NCI-H1417 (cell line): ENCODE data around the gene MRPS27.
A peak's percentile ranks its signal among the peaks of the same experiment; 100 is the strongest.

Experiments used
- DNase-seq, 3 experiments: peaks; one replicate each; lab custom pipeline; 2025; lab: John Stamatoyannopoulos, UW

Gene MRPS27

GRCh38 chr5:72231991-72232703 lies 87.9 kb downstream of the MRPS27 start:
- no peak for DNase-seq

DNA sequence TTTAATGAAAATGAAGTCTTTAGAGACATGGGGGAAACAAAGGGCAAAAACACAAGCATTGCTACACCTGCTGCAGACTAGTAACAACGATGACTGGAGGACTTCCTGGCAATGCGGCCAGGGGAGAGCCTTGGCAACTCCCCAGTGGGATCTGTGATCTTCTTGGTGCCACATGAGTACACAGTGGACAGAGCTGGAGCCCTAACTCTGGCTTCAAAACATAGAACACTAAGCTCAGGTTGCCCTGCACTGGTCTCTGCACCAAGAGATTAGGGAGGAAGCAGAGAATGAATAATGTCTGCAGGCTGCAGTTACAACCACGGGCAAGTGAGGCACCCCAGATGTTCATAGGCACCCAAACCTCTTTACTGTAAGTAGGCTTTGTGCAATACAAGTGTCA lies 91.1 kb downstream of the MRPS27 start:
- DNase-seq, result no peak

DNA sequence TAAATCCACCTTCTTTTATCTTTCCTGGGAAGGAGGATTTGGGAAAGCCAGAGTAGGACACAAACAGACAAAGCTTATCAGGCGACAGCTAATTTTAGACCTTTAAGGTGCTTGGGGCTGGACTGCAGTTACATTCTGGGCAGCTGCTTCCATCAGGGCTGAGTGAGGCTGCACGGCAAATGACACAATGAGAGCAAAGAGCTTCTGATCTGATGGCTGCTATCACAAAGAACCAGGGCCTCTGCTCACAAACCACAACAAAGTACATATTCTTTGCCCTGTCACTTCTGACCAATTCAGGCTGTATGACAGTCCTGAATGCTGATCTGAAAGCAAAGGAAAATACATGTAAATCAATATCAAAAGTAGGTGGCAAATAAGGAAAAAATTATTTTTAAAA lies 93.1 kb downstream of the MRPS27 start:
- no peak for DNase-seq

- no peak for DNase-seq
Measured at GRCh38 chr5:72225741-72226140, 94.3 kb downstream of the MRPS27 start.

- DNase-seq, result no peak
Measured at GRCh38 chr5:72224946-72225463, 95.0 kb downstream of the MRPS27 start.

GRCh38 chr5:72223371-72223770 lies 96.7 kb downstream of the MRPS27 start:
- DNase-seq, result peak in 2 of 3 experiments; percentile 2 to 73

GRCh38 chr5:72222521-72222920 lies 97.5 kb downstream of the MRPS27 start:
- DNase-seq, result no peak

DNA sequence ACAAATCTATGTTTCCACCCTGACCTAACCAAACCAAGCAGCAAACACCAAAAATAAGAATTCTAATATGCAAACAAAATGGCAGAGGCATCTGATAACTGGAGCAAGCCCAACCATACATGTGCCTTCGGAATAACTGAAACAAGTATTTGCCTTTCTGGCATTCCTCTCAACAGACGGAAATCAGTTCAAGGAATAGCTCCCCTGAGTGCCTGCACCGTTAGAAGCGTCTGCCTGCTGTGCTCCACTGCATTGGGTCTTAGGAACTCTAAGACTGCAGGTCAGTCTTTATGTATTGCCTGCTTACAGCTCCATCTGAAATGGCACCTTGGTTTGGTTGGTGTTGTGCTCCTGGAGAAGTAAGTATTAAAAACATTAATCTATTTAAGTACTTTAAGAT lies 98.5 kb downstream of the MRPS27 start:
- DNase-seq, result no peak

GRCh38 chr5:72221099-72221498 lies 98.9 kb downstream of the MRPS27 start:
- DNase-seq, result no peak

- DNase-seq, result no peak
Measured at GRCh38 chr5:72216756-72217155, 103.3 kb downstream of the MRPS27 start.

GRCh38 chr5:72214168-72214567 lies 105.9 kb downstream of the MRPS27 start:
- DNase-seq, result peak in 1 of 3 experiments; percentile 21

DNA sequence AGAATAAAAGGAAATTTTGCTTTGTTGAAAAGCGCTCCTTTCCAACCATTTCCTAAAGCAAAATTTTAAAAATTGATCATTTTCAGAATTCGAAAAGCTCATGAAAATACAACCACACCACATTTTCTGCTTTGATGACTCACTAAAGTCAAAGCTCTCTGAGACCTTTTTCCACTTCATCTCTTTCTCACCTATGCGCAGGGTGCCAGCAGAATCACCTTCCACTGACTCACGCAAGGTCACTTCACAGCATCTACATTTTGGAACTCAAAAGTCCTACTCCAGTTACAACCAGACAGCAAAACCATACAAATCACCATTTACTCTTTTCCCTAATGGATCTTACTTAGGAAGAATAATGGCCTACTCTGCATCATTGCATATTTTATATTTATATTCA lies 106.6 kb downstream of the MRPS27 start:
- no peak for DNase-seq

- peak in 1 of 3 experiments; percentile 16 for DNase-seq
Measured at GRCh38 chr5:72212171-72212570, 107.9 kb downstream of the MRPS27 start.

GRCh38 chr5:72210888-72211678 lies 109.0 kb downstream of the MRPS27 start:
- DNase-seq, result peak in 1 of 3 experiments; percentile 35

GRCh38 chr5:72209147-72210115 lies 110.6 kb downstream of the MRPS27 start:
- peak; percentile 33 to 76 (median 55) for DNase-seq

- DNase-seq, result no peak
Measured at GRCh38 chr5:72208324-72208926, 111.6 kb downstream of the MRPS27 start.

- no peak for DNase-seq
Measured at GRCh38 chr5:72206994-72207393, 113.0 kb downstream of the MRPS27 start.

DNA sequence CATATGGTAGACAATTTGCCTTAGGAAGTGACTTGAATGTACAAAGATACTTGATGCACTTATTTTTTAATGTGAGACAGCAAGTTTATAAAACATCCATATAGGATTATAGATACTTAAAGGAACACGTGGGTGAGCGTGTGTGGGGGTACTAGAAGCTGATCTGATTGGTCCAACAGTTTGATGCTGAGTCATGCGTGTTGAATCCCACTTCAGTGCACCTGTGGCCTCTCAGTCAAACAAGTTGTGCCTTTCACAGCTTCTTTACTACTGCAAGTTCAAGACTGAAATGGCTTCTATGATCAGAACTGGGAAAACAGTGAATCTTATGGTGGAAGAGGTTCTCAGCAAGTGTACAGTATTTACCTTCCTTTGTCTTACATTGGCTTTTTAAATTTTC lies 113.9 kb downstream of the MRPS27 start:
- peak in 1 of 3 experiments; percentile 26 for DNase-seq

GRCh38 chr5:72205431-72206009 lies 114.5 kb downstream of the MRPS27 start:
- no peak for DNase-seq

DNA sequence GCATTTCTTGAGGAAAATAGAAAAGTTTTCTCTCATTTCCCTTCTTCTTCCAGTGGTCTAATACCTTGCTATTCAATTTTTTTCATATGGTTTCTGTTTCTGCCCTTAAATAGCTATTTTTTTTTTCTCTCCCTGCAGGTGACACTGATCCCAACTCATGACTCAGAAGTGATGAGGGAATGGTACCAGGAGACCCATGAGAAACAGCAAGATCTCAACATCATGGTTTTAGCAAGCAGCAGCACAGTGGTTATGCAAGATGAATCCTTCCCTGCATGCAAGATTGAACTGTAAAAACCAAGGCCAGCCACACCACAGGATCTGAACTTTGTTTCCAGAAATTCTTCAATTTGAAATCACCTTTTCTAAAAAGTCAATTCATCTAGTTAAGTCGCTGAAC lies 115.1 kb downstream of the MRPS27 start:
- no peak for DNase-seq

- no peak for DNase-seq
Measured at GRCh38 chr5:72203251-72203845, 116.7 kb downstream of the MRPS27 start.
